Stimulated activated CD4-positive, alpha-beta T cell treated with anti-CD3 and anti-CD28 coated beads, Interleukin-12 subunit alpha, Interleukin-12 subunit beta, amount 100 ng/mL, for 48 hours (primary cell): ENCODE results near the gene PSAPL1.

Experiments used
- DNase-seq, 3 donors: peaks; one replicate each; pipeline ENCODE4 v3.0.0-alpha.2; 2020; ENCODE audit warnings: low read depth in 2 of 3, low spot score in 1 of 3

Gene PSAPL1

GRCh38 chr4:7397206-7398103, 37.3 kb downstream of the PSAPL1 start:
- no peak for DNase-seq

GRCh38 chr4:7396186-7396910, 38.4 kb downstream of the PSAPL1 start:
- no peak for DNase-seq

GRCh38 chr4:7395645-7396044, 39.1 kb downstream of the PSAPL1 start:
- no peak for DNase-seq

- DNase-seq: no peak
These were observed 39.9 kb downstream of the PSAPL1 start for GRCh38 chr4:7394681-7395451.

GRCh38 chr4:7393601-7394575, 40.8 kb downstream of the PSAPL1 start:
- DNase-seq: no peak

- DNase-seq: no peak
These were observed 42.0 kb downstream of the PSAPL1 start for GRCh38 chr4:7392438-7393421.

- no peak for DNase-seq
These were observed 42.9 kb downstream of the PSAPL1 start for GRCh38 chr4:7391637-7392437.

- DNase-seq: no peak
These were observed 43.7 kb downstream of the PSAPL1 start for GRCh38 chr4:7390906-7391636.

- DNase-seq: no peak
These were observed 44.4 kb downstream of the PSAPL1 start for GRCh38 chr4:7390336-7390735.

- no peak for DNase-seq
These were observed 45.0 kb downstream of the PSAPL1 start for GRCh38 chr4:7389719-7390118.

- DNase-seq: no peak
These were observed 45.5 kb downstream of the PSAPL1 start for GRCh38 chr4:7389101-7389701.

GRCh38 chr4:7388627-7389026, 46.1 kb downstream of the PSAPL1 start:
- no peak for DNase-seq

GRCh38 chr4:7387925-7388324, 46.8 kb downstream of the PSAPL1 start:
- DNase-seq: no peak

GRCh38 chr4:7384929-7385890, 49.5 kb downstream of the PSAPL1 start:
- DNase-seq: no peak

- DNase-seq: no peak
These were observed 50.5 kb downstream of the PSAPL1 start for GRCh38 chr4:7384003-7384928.
